Measurements from ENCODE around the gene EVA1B. TPM values are rescaled to one million over a fixed set of nuclear protein-coding genes. Genes with fewer than 3 reads are reported as not detected.

Gene EVA1B
- total RNA-seq, 1 experiment from 2014 or later = 32.0 TPM

DNA sequence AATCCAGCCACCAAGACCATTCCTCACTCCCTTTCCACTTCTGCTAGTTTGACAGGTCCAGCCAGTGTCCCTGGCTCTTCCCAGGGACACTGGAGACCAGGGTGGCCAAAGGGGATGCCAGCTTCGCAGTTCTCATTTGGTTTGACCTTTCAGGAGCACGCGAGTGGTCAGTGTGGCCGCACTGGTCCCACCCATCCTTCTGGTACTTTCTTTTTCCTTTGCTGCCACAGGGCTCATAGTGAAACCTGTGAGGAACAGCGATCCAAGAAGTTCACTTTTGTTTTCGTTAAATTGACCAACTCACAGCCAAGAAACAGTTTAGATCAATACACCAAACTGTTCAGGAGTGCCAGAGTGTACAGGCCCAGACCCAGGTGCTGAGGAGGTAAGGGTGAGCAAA lies 14.4 kb upstream of the EVA1B start:
- H3K9me3 Mint-ChIP-seq = no peaks in the 10 kb centered on the region
- POLR2A ChIA-PET = no interaction called here
- no peaks in the 10 kb centered on the region for H3K27me3 Mint-ChIP-seq (ENCODE audit: low read depth)
- no peak for TF ChIP-seq NR2C2 (CRISPR knock-in tag; IDR thresholded peaks at IDR 0.05)
- TF ChIP-seq AR (CRISPR knock-in tag; IDR thresholded peaks at IDR 0.05) = no peak
- no peak for TF ChIP-seq TEAD4 (CRISPR knock-in tag; IDR thresholded peaks at IDR 0.05)
- no peak for TF ChIP-seq IRF2 (CRISPR knock-in tag; IDR thresholded peaks at IDR 0.05; ENCODE audit: borderline replicate concordance, low read depth)
- no peak for TF ChIP-seq ZNF671 (CRISPR knock-in tag; IDR thresholded peaks at IDR 0.05)
- TF ChIP-seq, protein P1, sequence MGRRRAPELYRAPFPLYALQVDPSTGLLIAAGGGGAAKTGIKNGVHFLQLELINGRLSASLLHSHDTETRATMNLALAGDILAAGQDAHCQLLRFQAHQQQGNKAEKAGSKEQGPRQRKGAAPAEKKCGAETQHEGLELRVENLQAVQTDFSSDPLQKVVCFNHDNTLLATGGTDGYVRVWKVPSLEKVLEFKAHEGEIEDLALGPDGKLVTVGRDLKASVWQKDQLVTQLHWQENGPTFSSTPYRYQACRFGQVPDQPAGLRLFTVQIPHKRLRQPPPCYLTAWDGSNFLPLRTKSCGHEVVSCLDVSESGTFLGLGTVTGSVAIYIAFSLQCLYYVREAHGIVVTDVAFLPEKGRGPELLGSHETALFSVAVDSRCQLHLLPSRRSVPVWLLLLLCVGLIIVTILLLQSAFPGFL (CRISPR knock-in tag; IDR thresholded peaks at IDR 0.05; ENCODE audit: borderline replicate concordance) = no peak
- TF ChIP-seq NR3C1 (CRISPR knock-in tag; conservative IDR thresholded peaks at IDR 0.05; ENCODE audit: low read depth) = no peak
- TF ChIP-seq ZNF425 (CRISPR knock-in tag; conservative IDR thresholded peaks at IDR 0.05) = no peak
- TF ChIP-seq, protein P2, sequence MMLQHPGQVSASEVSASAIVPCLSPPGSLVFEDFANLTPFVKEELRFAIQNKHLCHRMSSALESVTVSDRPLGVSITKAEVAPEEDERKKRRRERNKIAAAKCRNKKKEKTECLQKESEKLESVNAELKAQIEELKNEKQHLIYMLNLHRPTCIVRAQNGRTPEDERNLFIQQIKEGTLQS (CRISPR knock-in tag; conservative IDR thresholded peaks at IDR 0.05) = no peak
- TF ChIP-seq STAT6 (CRISPR knock-in tag; conservative IDR thresholded peaks at IDR 0.05; ENCODE audit: low read depth) = no peak
- no peak for TF ChIP-seq ATF2 (CRISPR knock-in tag; IDR thresholded peaks at IDR 0.05; ENCODE audit: borderline replicate concordance, low read depth)
- TF ChIP-seq GABPB1 (CRISPR knock-in tag; IDR thresholded peaks at IDR 0.05) = no peak
- TF ChIP-seq, protein P3, sequence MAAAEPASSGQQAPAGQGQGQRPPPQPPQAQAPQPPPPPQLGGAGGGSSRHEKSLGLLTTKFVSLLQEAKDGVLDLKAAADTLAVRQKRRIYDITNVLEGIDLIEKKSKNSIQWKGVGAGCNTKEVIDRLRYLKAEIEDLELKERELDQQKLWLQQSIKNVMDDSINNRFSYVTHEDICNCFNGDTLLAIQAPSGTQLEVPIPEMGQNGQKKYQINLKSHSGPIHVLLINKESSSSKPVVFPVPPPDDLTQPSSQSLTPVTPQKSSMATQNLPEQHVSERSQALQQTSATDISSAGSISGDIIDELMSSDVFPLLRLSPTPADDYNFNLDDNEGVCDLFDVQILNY (CRISPR knock-in tag; IDR thresholded peaks at IDR 0.05) = no peak
- TF ChIP-seq ZNF138 (CRISPR knock-in tag; conservative IDR thresholded peaks at IDR 0.05) = no peak
- TF ChIP-seq ZNF532 (CRISPR knock-in tag; IDR thresholded peaks at IDR 0.05; ENCODE audit: borderline replicate concordance) = no peak
- H3K36me3 Mint-ChIP-seq = no peaks in the 10 kb centered on the region
- no peak overlapping the region for H3K27ac Mint-ChIP-seq
- ATAC-seq = no peak
- H3K4me1 Mint-ChIP-seq = no peaks in the 10 kb centered on the region
- CTCF ChIA-PET = interaction anchor here (1.7 kb wide), 1 partner anchor 31 kb away, joined by 6 read pairs; no protein-coding TSS in a partner anchor
- no peak for DNase-seq (ENCODE audit: low spot score)
- no peak overlapping the region for H3K4me3 Mint-ChIP-seq

Measured in WTC11 (cell line).